ENCODE data around the gene WDR53.

Gene WDR53

DNA sequence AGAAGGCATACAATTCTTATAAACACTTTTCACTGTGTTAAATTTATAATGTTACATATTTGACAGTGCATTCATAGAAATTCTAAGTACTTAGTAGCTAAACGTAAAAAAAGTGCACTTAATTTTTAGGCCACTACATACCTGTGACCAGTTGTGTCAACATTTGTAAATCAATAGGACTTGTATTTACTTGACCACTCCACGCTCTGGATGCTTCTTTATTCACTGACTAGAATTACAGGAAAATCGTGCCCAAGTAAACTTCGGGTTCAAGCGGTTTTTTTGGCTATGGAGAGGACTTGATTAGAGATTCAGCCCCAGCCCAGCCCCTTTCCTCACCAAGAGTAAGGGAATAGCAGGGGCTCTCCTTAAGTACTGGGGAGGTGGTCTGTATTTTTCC, 21.8 kb downstream of the WDR53 start:
- no peaks in the 10 kb centered on the region for H3K4me1 ChIP-seq
- no peaks in the 10 kb centered on the region for H3K36me3 ChIP-seq
- no peaks in the 10 kb centered on the region for H3K27me3 ChIP-seq
- no peak overlapping the region for H3K4me3 ChIP-seq
- intact Hi-C loops (cut with DNase I; ENCODE audit: low total_unique reads) = no loop called here
- DNase-seq = no peak
- TF ChIP-seq, protein P1, sequence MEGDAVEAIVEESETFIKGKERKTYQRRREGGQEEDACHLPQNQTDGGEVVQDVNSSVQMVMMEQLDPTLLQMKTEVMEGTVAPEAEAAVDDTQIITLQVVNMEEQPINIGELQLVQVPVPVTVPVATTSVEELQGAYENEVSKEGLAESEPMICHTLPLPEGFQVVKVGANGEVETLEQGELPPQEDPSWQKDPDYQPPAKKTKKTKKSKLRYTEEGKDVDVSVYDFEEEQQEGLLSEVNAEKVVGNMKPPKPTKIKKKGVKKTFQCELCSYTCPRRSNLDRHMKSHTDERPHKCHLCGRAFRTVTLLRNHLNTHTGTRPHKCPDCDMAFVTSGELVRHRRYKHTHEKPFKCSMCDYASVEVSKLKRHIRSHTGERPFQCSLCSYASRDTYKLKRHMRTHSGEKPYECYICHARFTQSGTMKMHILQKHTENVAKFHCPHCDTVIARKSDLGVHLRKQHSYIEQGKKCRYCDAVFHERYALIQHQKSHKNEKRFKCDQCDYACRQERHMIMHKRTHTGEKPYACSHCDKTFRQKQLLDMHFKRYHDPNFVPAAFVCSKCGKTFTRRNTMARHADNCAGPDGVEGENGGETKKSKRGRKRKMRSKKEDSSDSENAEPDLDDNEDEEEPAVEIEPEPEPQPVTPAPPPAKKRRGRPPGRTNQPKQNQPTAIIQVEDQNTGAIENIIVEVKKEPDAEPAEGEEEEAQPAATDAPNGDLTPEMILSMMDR (IDR thresholded peaks at IDR 0.05) = no peak
- H3K9me3 ChIP-seq = no peaks in the 10 kb centered on the region
- H3K27ac ChIP-seq = no peak overlapping the region

- Histone ChIP-seq H3K4me1 (no peaks in the 10 kb centered on the region), H3K4me3 (no peak overlapping the region), H3K9me3 (no peaks in the 10 kb centered on the region), H3K27me3 (no peaks in the 10 kb centered on the region), H3K27ac (no peak overlapping the region), H3K36me3 (no peaks in the 10 kb centered on the region)
- TF ChIP-seq, protein P1 (IDR thresholded peaks at IDR 0.05) = no peak
- intact Hi-C loops (cut with DNase I; ENCODE audit: low total_unique reads) = no loop called here
- DNase-seq = no peak
Measured at GRCh38 chr3:196544491-196544992, 23.8 kb downstream of the WDR53 start.

GRCh38 chr3:196541684-196542445, 26.5 kb downstream of the WDR53 start:
- no peak overlapping the region for H3K27ac ChIP-seq
- TF ChIP-seq, protein P1 (IDR thresholded peaks at IDR 0.05) = no peak
- H3K9me3 ChIP-seq = no peaks in the 10 kb centered on the region
- H3K36me3 ChIP-seq = no peaks in the 10 kb centered on the region
- H3K4me1 ChIP-seq = no peaks in the 10 kb centered on the region
- H3K4me3 ChIP-seq = no peak overlapping the region
- no peak for DNase-seq
- intact Hi-C loops (cut with DNase I; ENCODE audit: low total_unique reads) = no loop called here
- no peaks in the 10 kb centered on the region for H3K27me3 ChIP-seq

DNA sequence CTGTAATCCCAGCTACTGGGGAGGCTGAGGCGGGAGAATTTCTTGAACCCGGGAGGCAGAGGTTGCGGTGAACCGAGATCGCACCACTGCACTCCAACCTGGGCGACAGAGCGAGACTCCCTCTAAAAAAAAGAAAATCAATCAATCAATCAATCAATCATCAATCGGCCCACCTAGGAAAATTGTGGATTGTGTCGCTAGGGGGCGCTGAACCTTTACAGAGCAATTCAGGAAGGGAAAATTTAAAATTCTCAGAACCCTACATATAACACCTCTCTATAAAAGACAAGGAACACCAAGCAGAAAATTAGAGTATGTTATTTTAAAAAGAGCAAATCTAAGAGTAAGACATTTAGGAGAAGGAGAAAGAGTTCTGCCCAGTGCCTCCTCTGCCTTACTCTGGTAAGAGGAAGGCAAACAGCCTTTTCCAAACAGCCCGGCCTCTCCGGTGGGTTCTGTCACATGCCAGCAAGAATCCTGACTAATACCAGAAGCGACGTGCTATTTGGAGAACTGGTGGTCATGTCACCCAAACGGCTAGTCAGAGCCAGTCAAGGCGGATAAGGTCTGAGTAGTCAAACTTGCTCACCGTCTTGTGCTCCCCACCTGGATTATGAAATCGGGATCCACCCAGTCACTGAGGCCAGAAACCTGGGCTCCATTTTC, 30.9 kb downstream of the WDR53 start:
- H3K36me3 ChIP-seq = no peaks in the 10 kb centered on the region
- TF ChIP-seq, protein P1 (IDR thresholded peaks at IDR 0.05) = peak; percentile 56 to 57
- no peak overlapping the region for H3K27ac ChIP-seq
- H3K4me1 ChIP-seq = no peaks in the 10 kb centered on the region
- intact Hi-C loops (cut with DNase I; ENCODE audit: low total_unique reads) = loop anchor here (10.0 kb wide), 1 partner anchor 137 kb away; no protein-coding TSS in a partner anchor
- DNase-seq = peak in 1 of 2 donors; percentile 41
- H3K9me3 ChIP-seq = no peaks in the 10 kb centered on the region
- no peak overlapping the region for H3K4me3 ChIP-seq
- no peaks in the 10 kb centered on the region for H3K27me3 ChIP-seq

- Histone ChIP-seq H3K36me3 (no peaks in the 10 kb centered on the region), H3K4me1 (peaks cover 0 to 8% (median 2%) of the 10 kb centered on the region in 4 donors), H3K9me3 (no peaks in the 10 kb centered on the region), H3K4me3 (no peak overlapping the region), H3K27ac (no peak overlapping the region), H3K27me3 (no peaks in the 10 kb centered on the region)
- intact Hi-C loops (cut with DNase I; ENCODE audit: low total_unique reads) = loop anchor here (10.0 kb wide), 1 partner anchor 142 kb away; no protein-coding TSS in a partner anchor
- TF ChIP-seq, protein P1 (IDR thresholded peaks at IDR 0.05) = no peak
- no peak for DNase-seq
Measured at GRCh38 chr3:196533260-196533681, 35.1 kb downstream of the WDR53 start.

Data from tibial artery (tissue), 4 donors.